Measurements from ENCODE around the gene GRIK2.

- TF ChIP-seq CTCF (IDR thresholded peaks at IDR 0.05) (no peak), POLR2A (IDR thresholded peaks at IDR 0.05) (no peak)
Measured at GRCh38 chr6:101539510-101540245, 146.2 kb downstream of the GRIK2 start.

All from thyroid gland (tissue), 4 donors.